ENCODE results near the gene WDR87. TPM values are rescaled to one million over a fixed set of nuclear protein-coding genes. Genes with fewer than 3 reads are reported as not detected.

Gene WDR87
- total and polyA plus RNA-seq, 2 of the 8 experiments (the other 6 are each of a cell fraction or from before 2014, with no cell fraction given), result not detected

- Histone ChIP-seq H2AK5ac (ENCODE audit: low read depth, low read length) (no peak overlapping the region), H3K18ac (ENCODE audit: extremely low read depth, low read length) (no peak overlapping the region), H3K4me3 (ENCODE audit: extremely low read depth in 1 of 4, insufficient read depth in 2 of 4, low read depth in 3 of 4, low read length in 4 of 4) (no peak overlapping the region), H2BK5ac (ENCODE audit: low read depth, low read length) (no peak overlapping the region), H2BK15ac (ENCODE audit: low read length) (no peak overlapping the region), H4K91ac (replicated peaks; ENCODE audit: insufficient read length, low read length) (no peak overlapping the region), H3K36me3 (ENCODE audit: control insufficient read depth in 2 of 4, insufficient read depth in 4 of 4, low read length in 3 of 4) (peaks cover 0 to 2% (median 0%) of the 10 kb centered on the region in 4 experiments; a peak in 1 of 8 replicates), H3K23me2 (ENCODE audit: low read depth, low read length) (no peaks in the 10 kb centered on the region), H3K27ac (ENCODE audit: low read depth, low read length) (no peak overlapping the region), H3K4me1 (replicated peaks in 1 of 4; ENCODE audit: control insufficient read depth in 3 of 4, insufficient read depth in 4 of 4, low read length in 3 of 4) (peaks cover 0 to 5% (median 0%) of the 10 kb centered on the region in 4 experiments; a peak in 2 of 7 replicates), H3K79me2 (ENCODE audit: control insufficient read depth in 1 of 2, insufficient read depth in 2 of 2, low read length in 2 of 2) (peaks cover 0 to 65% of the 10 kb centered on the region in 2 experiments; a peak in 2 of 4 replicates), H3K56ac (replicated peaks; ENCODE audit: insufficient read length, low read depth, low read length) (no peak overlapping the region), H2BK12ac (ENCODE audit: low read depth, low read length) (no peak overlapping the region), H3K9ac (replicated peaks in 1 of 4; ENCODE audit: extremely low read depth in 1 of 4, low read depth in 3 of 4, low read length in 3 of 4) (no peak overlapping the region), H2BK120ac (replicated peaks; ENCODE audit: low read depth, low read length) (no peak overlapping the region), H2BK20ac (ENCODE audit: low read length) (no peak overlapping the region), H4K5ac (ENCODE audit: insufficient read length, low read depth, low read length) (no peak overlapping the region), H3K27me3 (replicated peaks in 1 of 4; ENCODE audit: control insufficient read depth in 3 of 4, extremely low read depth in 1 of 4, insufficient read depth in 3 of 4, low read length in 3 of 4) (no peaks in the 10 kb centered on the region), H3K9me3 (ENCODE audit: insufficient read depth in 2 of 2, low read depth in 1 of 2, low read length in 1 of 2) (no peaks in the 10 kb centered on the region), H3K4me2 (ENCODE audit: insufficient read depth in 1 of 2, low read depth in 2 of 2, low read length in 2 of 2) (no peak overlapping the region), H4K8ac (ENCODE audit: extremely low read depth, insufficient read depth, low read length) (no peak overlapping the region), H3K79me1 (ENCODE audit: low read depth, low read length) (peaks cover 16% of the 10 kb centered on the region), H2AFZ (ENCODE audit: low read length) (no peak overlapping the region), H3K14ac (ENCODE audit: insufficient read length) (no peak overlapping the region), H3K4ac (replicated peaks; ENCODE audit: insufficient read length, low read depth, low read length) (no peak overlapping the region), H3K23ac (ENCODE audit: insufficient read length) (no peak overlapping the region), H4K20me1 (replicated peaks in 1 of 2; ENCODE audit: control insufficient read depth in 1 of 2, insufficient read depth in 2 of 2, low read length in 2 of 2) (peaks cover 0 to 3% of the 10 kb centered on the region in 2 experiments)
- CTCF ChIA-PET (ENCODE audit: partially characterized antibody), result no interaction called here
- WGBS, 2 experiments (ENCODE audit: extremely low coverage in 1 of 2, insufficient coverage in 1 of 2, insufficient read length in 1 of 2, insufficient replicate concordance in 2 of 2, low coverage in 1 of 2, low lambda C conversion rate in 2 of 2, missing lambda C conversion rate in 1 of 2), result 96% methylated on average over 6 of the region's 6 CpGs; no CpG with 5 or more reads in 1 of the 2 experiments
- TF ChIP-seq TCF12 (IDR thresholded peaks at IDR 0.05; ENCODE audit: low read depth, low read length) (no peak), SP1 (IDR thresholded peaks at IDR 0.05; ENCODE audit: low read depth, low read length) (no peak), CHD1 (IDR thresholded peaks at IDR 0.05; ENCODE audit: low read depth, low read length) (no peak), ATF3 (IDR thresholded peaks at IDR 0.05; ENCODE audit: insufficient read depth, low read depth, low read length) (no peak), E2F6 (IDR thresholded peaks at IDR 0.05) (no peak), HDAC2 (IDR thresholded peaks at IDR 0.05; ENCODE audit: borderline replicate concordance in 1 of 2, low read depth in 2 of 2, low read length in 2 of 2) (no peak), CBX8 (IDR thresholded peaks at IDR 0.05; ENCODE audit: borderline replicate concordance, low read depth, low read length) (no peak)
- FAIRE-seq, result no peak
- DNase-seq (ENCODE audit: low read depth in 1 of 2, low spot score in 2 of 2), result no peak
- POLR2A ChIA-PET (ENCODE audit: partially characterized antibody), result no interaction called here
These were observed 39.7 kb upstream of the WDR87 start for GRCh38 chr19:37946132-37946531.

All from H1 (cell line).